Brain microvascular endothelial cell (primary cell): ENCODE results near the gene KCNA2.
A peak's percentile ranks its signal among the peaks of the same experiment; 100 is the strongest.

Source experiments
- DNase-seq: peaks from one replicate; pipeline ENCODE4 v3.0.0-alpha.2; 2020
- H3K27ac ChIP-seq: fragments of 250-450 bp; sonication (Bioruptor Pico); 2 replicates; pipeline ENCODE4 v1.5.1; 2020; ENCODE audit warnings: mild to moderate bottlenecking, moderate library complexity
- H3K27me3 ChIP-seq: fragments of 250-450 bp; sonication (Bioruptor Pico); replicated peaks from 2 replicates; pipeline ENCODE4 v1.5.1; 2020; ENCODE audit warnings: mild to moderate bottlenecking
- H3K36me3 ChIP-seq: fragments of 250-450 bp; sonication (Bioruptor Pico); replicated peaks from 2 replicates; pipeline ENCODE4 v1.5.1; 2020; ENCODE audit warnings: mild to moderate bottlenecking
- H3K4me3 ChIP-seq: 2 replicates; pipeline ENCODE4 v1.5.1; 2011; ENCODE audit warnings: low read depth, mild to moderate bottlenecking, control low read depth, low read length, moderate library complexity
- in situ Hi-C: cut with HindIII; loops from 2 replicates; pipeline ENCODE4 v1.10.0; 2017; ENCODE audit warnings: low sequenced_read_pairs, low pct_ligation_motif_present
- TF ChIP-seq, protein P1 (sequence below): IDR thresholded peaks from 2 replicates; pipeline ENCODE4 v1.5.1; 2011; ENCODE audit warnings: low read depth, mild to moderate bottlenecking, moderate library complexity, low read length, control low read depth, inconsistent platforms; ENCODE audit errors: missing control alignments

Gene KCNA2

DNA sequence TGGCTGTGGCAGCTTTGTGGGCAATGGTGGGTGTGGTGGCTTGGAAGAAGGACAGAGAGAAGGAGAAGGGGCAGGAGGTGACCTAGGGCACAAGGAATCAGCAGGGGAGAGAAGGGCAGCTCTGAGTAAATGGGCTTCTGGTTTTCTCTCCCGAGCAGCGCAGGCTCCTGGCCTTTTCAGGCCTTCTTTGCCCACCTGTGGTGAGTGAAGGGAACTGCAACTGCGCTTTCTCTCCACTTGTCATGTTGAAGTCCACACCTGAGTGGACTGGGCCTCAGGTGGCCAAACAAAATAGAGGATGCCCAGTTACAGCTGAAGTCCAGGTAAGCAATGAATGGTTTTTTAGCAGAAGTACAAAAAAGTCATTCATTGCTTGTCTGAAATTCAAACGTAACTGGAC, 57.8 kb downstream of the KCNA2 start:
- H3K4me3 ChIP-seq = no peak overlapping the region
- DNase-seq = no peak
- no peaks in the 10 kb centered on the region for H3K36me3 ChIP-seq
- TF ChIP-seq, protein P1, sequence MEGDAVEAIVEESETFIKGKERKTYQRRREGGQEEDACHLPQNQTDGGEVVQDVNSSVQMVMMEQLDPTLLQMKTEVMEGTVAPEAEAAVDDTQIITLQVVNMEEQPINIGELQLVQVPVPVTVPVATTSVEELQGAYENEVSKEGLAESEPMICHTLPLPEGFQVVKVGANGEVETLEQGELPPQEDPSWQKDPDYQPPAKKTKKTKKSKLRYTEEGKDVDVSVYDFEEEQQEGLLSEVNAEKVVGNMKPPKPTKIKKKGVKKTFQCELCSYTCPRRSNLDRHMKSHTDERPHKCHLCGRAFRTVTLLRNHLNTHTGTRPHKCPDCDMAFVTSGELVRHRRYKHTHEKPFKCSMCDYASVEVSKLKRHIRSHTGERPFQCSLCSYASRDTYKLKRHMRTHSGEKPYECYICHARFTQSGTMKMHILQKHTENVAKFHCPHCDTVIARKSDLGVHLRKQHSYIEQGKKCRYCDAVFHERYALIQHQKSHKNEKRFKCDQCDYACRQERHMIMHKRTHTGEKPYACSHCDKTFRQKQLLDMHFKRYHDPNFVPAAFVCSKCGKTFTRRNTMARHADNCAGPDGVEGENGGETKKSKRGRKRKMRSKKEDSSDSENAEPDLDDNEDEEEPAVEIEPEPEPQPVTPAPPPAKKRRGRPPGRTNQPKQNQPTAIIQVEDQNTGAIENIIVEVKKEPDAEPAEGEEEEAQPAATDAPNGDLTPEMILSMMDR = peak; percentile 62
- H3K27ac ChIP-seq = no peak overlapping the region
- no peaks in the 10 kb centered on the region for H3K27me3 ChIP-seq
- in situ Hi-C loops = no loop called here

DNA sequence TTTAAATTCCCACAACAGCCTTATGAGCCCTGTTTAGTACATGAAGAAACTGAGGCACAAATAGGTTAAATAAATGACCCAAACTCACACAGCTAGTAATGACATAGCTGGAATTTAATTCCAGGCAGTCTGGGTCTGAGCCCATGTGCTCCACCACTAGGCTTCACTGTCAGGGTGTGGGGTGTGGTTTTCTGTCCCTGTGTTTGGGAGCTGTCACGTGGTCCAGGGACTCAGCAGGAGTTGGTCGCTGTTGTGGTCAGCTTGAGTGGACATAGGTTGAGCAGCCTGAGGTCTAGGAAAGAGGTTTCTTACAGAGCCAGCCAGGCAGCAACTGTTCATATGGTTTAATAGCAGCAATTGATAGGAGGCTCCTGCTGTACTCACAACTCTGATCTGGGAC, 59.1 kb downstream of the KCNA2 start:
- Histone ChIP-seq H3K36me3 (no peaks in the 10 kb centered on the region), H3K27me3 (no peaks in the 10 kb centered on the region), H3K4me3 (no peak overlapping the region), H3K27ac (no peak overlapping the region)
- in situ Hi-C loops = no loop called here
- TF ChIP-seq, protein P1 = no peak
- no peak for DNase-seq

GRCh38 chr1:110545492-110545891, 60.7 kb downstream of the KCNA2 start:
- H3K4me3 ChIP-seq = no peak overlapping the region
- in situ Hi-C loops = no loop called here

DNA sequence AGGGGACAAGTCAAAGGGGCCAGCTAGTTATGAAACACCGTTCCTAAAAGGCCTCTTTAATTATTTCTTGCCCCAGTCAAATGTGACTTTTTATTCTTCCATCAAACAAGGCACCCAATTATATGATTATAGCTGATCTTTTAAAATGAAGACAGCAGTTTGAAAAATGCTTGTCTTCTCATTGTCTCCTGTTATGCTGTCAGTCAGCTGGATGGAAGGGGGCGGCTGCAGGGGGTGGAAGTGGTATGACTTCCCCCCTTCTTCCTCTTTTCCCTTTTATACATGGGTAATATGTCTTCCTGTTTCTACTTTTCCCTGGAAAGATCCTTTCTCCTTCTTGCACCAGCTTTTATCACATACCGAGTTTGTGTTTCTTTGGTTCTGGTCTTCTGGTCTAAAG, 61.4 kb downstream of the KCNA2 start:
- Histone ChIP-seq H3K36me3 (no peaks in the 10 kb centered on the region), H3K27ac (no peak overlapping the region), H3K27me3 (no peaks in the 10 kb centered on the region), H3K4me3 (no peak overlapping the region)
- DNase-seq = no peak
- in situ Hi-C loops = no loop called here
- TF ChIP-seq, protein P1 = no peak

More at GRCh38 chr1:110545492-110545891, 60.7 kb downstream of the KCNA2 start:
- H3K27ac ChIP-seq = no peak overlapping the region
- H3K36me3 ChIP-seq = no peaks in the 10 kb centered on the region
- no peak for DNase-seq
- TF ChIP-seq, protein P1 = no peak
- no peaks in the 10 kb centered on the region for H3K27me3 ChIP-seq
